Measurements from ENCODE around the gene DNAJB12.
"Not testable (repeated sequence)": the region's sequence is repeated elsewhere in the genome, so short reads cannot be mapped to it uniquely, and the experiment has no call there.

Gene DNAJB12

DNA sequence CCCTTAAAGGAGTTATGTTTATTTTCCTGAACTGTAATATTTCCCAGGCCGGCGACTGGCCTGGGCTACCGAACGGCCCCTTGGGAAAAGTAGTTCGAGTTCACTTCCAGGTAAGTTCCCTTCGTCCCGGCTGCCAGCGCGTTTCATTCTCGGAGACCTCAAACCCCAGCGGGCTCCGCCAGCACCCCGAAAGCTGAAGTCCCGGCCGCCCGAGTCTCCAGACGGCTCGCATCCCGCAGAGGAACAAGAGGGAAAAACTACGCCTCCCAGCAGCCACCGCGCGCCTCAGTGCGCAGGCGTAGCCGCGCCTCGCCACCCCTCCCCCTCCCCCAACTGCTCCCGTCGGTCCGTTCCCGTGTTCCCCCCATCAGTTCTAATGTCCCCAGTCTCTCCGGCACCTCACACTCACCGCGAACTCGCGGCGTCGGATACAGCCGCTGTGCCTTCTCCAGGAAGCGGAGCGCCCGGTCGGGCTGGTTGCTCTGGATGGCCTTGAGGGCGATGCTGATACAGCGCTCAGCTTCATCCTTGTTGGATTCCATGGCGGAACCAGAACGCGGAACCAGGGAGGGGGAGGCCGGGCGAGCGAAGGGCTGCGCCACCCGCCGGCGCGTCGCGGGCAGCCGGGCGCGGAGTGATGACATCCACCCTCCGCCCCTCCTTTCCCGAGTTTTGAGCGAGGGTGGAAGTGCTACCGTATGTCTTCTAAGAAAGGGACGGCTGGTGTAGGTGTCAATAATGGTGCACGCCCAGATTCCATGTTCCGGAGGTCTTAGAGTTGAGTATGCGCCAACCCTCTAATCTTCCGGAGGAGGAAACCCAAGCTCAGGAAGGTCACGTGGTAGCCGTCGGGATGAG, at the start of gene DNAJB12:
TSS of gene DNAJB12 (minus strand) at position 564 of the 858 bp plus-strand sequence. CDS start at position 542, 22 bp downstream.
- peak; percentile 85 for ATAC-seq
- peak; percentile 91 for DNase-seq

DNA sequence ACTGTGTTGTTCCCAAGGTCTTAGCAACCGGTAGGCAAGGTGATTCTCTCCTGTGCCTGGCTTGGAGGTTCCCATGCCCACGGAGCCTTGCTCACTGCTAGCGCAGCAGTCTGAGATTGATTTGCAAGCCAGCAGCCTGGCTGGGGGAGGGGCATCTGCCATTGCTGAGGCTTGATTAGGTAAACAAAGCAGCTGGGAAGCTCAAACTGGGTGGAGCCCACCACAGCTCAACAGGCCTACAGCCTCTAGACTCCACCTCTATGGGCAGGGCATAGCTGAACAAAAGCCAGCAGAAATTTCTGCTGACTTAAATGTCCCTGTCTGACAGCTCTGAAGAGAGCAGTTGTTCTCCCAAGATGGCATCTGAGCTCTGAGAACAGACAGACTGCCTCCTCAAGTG, 40.9 kb upstream of the DNAJB12 start:
- not testable (repeated sequence) for DNase-seq, ATAC-seq

DNA sequence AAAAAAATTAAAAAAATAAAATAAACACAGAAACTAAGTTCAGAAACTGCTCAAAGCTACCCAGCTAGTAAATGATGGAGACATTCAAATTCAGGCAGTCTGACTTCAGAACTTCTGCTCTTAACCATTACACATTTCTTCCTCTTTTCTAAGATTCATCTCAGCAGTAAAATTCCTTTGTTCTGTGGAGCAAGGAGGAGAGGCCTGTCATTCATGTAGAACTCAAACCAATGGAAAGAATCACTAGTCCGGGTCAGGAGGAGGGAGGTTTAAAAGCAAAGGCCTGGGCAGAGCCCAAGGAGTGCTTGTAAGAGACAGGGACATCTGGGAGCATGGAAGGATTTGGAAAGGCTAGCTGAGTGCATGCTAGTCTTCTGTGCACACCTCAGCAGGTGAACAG, 37.9 kb upstream of the DNAJB12 start:
- ATAC-seq: no peak
- no peak for DNase-seq

DNA sequence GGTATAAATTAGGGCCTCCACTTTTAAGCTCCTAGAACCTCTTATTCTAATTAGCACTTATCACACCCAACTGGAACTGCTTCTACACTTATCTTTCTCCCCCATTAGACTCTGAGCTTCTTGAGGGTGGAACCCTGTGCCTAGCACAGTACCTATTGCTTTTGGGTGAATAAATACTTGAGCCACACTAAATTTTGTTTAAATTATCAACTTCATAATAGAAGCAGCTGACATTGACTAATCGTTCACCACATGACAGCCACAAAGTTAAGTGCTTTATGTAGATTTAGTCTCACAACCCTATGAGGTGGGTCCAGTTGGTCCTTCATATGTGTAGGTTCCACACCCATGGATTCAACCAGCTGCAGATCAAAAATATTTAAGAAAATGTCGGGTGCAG, 36.0 kb upstream of the DNAJB12 start:
- no peak for ATAC-seq
- no peak for DNase-seq

DNA sequence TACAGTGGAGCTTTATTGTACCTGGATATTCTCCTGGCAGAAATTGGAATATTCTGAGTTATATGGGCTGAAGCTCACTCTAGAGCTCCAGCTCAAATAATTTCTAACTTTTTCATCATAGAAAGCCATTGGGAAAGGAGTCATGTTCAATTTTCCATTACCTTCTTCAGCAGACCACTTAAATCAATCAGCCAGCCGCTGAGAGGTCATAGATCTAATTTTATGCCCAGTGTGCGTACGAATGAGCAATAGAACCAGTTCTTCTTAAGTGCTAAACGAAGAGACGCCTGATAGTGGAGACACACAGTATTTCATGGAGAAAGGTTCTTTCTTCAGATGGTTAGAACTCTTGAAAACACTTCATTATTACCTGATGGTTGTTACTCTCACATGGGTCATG, 35.0 kb upstream of the DNAJB12 start:
- no peak for ATAC-seq
- DNase-seq: no peak

DNA sequence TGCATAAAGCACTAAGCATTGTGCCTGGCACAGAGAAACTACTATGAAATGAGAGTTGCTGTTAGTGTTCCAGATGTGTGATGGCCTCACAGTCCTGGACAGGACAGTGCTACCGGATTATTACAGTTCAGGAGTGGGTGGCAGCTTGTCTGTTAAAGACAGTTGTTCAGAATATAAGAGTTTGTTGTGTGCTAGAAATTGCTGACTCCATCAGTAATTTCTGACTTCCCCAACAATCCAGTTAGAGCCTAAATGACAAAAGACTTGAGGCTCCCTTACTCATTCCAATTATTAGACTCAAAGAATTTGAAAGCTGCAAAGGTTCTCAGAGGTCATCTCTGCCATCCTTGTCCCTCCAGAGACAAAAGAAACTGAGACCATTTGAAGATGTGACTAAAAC, 34.3 kb upstream of the DNAJB12 start:
- DNase-seq (no peak), ATAC-seq (no peak)

DNA sequence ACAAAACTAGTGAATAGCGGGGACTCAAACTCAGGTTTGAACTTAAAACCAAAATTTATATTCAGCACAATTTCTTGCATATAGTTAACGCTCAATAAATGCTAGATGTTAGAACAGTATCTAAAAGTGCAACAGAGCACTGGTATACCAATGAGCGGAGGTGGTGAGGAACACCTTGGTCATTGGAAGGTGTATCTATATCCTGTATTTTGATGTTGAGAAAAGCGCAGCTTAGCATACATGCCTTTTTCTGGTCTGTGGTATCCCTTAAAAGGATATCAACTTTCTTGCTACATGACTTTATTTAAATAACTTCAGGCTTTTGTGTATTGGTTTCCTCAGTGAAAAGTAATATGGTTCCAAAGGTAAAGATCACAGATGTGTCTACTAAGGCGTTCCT, 33.3 kb upstream of the DNAJB12 start:
- DNase-seq: no peak
- ATAC-seq: no peak

DNA sequence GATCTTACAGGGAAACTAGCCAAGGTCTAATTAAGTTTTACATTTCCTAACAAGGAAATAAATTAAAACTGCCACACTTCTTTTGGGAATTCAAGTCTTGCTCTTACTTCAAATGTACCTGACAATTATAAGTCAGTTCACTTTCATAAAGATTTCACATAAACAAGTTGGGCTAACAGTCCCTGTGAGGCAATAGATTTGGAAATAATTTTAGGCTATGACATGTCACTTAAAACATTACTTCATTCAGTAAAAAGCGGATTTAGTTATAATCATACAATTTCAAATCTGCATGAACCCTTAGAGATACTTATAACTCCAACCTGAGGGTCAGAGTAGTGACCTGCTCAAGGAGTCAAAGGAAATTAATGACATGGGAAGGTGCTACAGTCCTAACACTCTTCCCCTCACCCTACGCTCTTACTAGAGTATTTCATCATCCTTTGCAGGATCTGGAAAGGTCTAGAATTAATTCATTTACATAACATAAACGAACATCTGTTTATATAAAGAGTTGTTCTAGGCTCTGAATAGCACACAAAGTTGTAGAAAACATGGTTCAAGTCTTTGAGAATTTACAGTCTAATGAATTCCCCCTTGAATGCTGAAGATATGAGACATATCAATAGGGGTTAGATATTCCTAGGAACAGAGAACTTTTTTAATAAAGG, 32.3 kb upstream of the DNAJB12 start:
- no peak for ATAC-seq
- DNase-seq: no peak

DNA sequence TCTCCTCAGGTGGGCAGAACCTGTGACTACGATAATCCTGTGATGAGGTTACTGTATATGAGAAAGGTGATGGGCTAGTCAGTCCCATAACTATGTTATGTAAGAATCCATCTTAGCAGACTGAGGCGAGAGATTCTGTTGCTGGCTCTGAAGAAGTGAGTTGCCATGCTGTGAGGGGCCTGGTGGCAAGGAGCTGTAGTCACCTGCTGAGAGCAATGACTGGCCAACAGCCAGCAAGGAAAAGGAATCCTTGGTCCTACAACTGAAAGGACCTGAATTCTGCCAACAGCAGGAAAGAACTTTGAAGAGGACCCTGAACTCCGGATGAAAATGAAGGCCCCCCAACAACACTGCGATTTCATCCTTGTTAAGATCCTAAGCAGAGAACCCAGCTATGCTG, 31.0 kb upstream of the DNAJB12 start:
- no peak for ATAC-seq
- no peak for DNase-seq

DNA sequence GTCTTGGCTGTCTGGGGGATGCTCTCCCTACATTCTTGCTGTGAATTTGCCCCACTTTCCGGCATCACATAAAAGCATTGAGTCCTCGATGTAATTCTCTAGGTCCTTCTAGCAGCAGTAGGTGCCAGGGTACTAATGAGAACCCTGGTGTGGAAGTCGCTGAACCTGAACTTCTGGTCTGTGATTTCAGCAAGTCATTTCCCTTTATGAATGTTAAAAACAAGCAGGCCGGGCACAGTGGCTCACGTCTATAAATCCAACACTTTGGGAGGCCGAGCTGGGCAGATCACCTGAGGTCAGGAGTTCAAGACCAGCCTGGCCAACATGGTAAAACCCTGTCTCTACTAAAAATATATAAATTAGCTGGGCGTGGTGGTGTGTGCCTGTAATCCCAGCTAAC, 30.3 kb upstream of the DNAJB12 start:
- not testable (repeated sequence) for DNase-seq, ATAC-seq

DNA sequence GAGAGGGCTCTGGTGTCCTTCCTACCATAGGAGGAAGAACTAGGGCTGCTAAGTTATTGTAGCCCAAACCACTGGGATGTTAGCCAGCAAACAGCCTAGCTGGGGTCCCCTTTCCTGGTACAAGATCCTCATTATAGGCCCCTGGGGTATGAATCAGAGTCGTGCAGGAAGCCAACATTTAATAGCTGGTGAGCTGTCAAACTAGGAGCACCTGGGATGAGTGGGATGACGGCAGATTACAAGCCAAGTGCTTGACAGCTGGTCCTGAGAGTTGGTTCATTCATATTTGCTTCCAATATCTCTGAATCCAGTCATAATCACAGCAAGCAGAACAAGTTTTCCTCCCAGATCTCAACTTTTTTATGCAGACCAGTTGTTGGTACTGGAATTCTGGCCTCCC, 25.1 kb upstream of the DNAJB12 start:
- DNase-seq: no peak
- ATAC-seq: no peak

DNA sequence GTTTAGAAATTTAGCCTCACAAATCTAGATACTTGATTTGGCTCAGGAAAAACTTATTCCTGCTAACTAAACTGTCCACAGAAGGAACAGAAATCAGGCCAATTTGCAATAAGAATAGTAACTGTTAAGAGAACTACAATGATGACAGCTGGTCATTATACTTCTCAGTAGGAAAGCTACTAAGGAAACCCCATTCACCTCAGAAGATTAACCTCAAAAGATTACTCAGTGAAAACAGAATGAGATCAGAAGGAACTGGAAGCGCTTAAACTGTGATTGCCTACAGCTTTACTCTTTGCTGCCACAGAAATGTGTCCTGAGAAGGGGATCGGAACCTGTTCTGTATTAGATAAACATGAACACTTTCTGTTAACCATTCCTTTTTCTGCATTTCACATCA, 24.3 kb upstream of the DNAJB12 start:
- ATAC-seq (no peak), DNase-seq (no peak)

DNA sequence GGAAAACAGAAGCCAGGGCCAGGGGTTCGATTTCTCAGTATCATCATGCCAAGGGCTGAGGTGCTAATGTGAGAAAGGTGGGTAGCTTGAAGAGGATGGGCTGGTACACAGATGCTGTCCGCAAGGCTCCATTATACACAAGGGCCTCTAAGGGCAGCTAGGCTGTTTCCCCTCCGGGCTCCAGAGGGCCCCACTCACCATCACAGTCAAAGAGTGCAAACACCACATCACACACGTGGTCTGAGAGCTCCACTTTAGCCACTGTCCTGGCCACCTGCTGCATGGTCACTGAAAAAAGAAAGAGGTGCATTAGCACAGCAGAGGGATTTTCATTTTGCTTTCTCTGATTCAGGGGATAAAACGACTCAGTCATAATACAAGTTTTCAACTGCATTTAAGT, 20.9 kb upstream of the DNAJB12 start:
- DNase-seq (no peak), ATAC-seq (no peak)

DNA sequence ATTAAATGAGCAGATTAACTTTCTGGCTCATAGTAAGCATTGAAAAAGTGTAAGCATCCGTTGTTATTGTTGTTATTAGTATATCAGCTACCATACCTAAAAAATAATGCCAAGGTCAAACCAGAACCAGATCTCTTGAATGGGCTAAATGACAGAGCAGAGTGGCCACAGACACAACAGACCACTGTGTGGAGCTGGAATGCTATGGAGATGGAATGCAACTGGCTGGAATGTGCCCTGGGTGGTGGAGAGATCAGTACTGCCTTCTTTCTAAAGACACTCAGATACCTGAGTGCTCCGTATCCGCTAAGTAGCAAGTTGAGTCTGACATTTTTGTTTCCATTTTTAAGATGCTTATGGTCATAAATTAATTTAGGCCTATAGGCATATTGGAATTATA, 20.5 kb upstream of the DNAJB12 start:
- ATAC-seq: no peak
- DNase-seq: no peak

DNA sequence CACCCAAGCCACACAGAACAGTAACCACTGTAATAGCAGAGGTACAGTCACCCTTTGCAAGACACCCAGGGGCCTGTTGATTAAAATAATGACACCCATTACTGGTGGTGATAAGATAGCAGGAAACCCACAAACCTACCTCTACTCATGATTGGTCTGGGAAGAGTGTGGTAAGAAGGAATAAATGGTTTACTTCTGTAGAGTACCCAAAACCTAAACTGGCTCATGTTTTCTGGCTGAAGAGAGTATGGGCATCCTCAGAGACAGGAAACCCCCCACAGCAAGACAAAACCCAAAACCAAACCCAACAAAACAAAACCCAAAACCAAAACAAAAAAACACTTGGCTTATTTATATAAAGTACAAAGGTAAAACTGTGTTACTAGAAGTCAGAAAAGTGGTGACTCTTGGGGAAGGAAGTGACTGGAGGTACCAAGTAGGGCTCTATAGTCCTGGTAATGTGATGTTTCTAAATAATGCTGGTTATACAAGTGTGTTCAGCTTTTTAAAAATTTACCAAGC, 15.5 kb upstream of the DNAJB12 start:
- DNase-seq: no peak
- peak; percentile 83 for ATAC-seq

DNA sequence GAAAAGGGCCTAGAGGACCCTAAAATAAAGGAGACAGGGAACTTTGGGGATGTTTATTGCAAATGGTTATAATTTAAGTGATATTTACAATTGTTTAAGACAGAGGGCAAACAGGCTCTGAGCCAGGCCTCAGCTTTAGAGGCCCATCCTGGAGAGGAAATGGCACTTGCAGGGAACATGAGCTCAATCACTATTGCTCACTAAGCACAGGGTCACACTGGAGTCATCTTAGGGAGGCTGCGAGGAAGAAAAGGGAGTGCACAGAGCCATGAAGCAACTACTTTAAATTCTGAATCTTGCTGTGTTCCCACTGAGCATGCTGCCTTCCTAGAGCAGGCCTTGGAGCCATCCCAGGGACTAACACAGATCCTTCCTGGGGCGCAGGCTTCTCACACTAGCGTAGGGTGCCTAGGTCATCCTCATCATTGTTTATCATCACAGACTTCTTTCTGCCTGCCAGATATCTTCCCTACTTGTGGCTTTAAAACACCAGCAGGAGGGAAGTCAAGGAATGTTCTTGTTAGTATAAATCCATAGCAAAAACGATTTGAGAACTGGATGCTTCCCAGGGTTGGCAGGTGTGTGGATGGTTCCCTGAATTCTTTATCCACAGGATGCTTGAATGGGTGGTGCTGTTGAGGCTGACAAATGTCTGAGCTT, 12.7 kb upstream of the DNAJB12 start:
- ATAC-seq (no peak), DNase-seq (no peak)

DNA sequence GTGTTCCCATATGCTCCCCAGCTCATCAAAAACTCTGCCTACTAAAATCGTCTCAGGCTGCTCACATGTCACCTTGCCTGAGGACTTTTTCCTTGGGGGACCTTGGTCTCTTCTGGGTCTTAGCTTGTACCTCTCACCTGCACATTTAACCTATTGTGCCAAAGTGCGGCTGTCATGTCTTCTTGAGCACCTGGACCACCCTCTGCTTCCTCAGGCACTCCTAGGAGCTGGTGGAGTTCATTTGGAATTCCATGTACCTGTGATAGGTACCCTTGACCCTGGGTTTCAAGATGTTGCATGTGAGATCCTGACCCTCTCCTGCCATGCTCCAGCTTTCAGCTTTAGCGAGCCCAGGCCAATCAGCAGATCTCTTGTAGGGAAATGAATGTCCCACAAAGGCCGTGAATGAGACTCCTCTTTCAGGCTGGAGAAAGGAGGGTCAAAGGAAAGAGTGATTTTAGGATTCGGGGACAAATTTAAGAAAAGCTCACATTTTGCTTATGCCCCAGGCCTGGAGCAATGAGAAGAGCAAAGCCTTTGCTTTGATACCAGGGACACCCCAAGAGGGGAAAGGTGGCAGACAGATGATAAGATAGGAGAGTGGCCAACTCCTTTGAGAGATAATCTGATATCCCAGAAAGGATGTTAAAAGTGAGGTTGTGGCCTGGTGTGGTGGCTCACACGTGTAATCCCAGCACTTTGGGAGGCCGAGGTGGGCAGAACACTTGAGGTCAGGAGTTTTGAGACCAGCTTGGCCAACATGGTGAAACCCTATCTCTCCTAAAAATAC, 10.6 kb upstream of the DNAJB12 start:
- ATAC-seq (no peak), DNase-seq (no peak)

DNA sequence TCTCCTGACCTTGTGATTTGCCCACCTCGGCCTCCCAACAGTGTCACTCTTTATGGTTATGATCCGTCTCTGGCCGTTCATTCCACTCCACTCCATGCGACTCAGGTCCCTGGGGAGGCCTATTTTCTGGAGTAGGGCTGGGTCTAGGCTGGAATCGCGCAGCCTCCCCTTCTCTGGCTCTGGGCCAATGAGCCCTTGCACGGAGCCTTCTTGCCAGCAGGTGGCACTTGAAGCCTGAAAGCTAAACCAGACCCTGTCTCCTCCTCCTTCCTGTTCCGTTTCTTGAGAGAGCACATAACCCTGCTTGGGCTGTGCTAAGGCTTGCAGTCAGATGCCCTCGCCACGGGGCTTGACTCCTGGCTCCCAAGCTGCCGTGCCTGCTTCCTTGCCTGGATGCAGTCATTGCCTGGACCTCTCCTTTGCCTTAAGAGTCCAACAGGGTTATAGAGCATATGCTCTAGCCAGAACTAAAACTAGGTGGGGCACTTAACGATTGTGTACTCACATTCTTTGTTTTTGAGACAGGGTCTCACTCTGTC, 9.6 kb upstream of the DNAJB12 start:
- peak; percentile 95 for ATAC-seq
- DNase-seq: peak; percentile 86

DNA sequence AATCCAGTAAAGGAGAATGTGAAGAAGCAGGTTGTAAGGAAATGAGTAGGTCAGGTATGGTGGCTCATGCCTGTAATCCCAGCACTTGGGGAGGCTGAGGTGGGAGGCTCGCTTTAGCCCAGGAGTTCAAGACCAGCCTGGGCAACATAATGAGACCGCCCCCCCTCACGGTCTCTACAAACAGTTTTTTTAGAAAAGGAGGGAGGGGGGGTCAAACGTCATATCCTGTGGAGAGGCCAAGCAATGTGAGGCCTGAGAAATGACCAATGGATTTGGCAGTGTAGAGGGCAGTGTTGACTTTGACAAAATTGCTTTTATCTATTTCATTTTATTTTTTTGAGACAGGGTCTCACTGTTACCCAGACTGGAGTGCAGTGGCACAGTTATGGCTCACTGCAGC, 2.3 kb upstream of the DNAJB12 start:
- DNase-seq (no peak), ATAC-seq (no peak)

DNA sequence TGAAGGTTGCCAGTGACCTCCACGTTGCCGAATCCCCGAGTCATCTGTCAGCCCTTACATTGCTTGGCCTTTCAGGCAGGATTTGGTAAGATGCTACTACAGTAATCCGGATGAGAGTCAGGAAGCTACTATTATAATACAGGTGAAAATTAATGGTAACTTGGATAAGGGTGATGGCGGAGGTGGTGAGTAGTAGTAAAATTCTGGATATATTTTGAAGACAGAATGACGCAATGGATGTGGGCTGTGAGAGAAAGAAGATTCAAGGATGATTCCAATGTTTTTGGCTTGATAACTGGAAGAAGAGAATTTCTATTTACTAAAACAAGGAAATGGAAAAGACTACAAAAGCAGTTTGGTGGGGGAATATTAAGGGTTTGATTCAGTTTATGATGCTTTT, 1.4 kb upstream of the DNAJB12 start:
- no peak for DNase-seq
- ATAC-seq: no peak

DNA sequence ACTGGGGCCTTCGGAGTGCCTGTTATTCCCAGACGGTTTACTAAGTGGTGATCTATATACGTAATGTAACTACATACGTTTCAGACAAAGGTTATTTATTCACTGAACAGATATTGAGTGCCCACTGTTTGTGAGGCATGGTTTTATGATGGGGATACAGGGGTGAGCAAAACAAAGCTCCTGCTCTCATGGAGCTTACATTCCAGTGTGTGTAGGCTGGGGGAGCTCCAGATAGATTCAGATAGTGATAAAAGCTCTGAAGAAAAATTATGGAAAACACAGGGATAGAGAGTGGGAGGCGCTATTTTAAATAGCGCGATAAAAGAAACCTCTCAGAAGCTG, 466 bp upstream of the DNAJB12 start:
- ATAC-seq: peak; percentile 5

DNA sequence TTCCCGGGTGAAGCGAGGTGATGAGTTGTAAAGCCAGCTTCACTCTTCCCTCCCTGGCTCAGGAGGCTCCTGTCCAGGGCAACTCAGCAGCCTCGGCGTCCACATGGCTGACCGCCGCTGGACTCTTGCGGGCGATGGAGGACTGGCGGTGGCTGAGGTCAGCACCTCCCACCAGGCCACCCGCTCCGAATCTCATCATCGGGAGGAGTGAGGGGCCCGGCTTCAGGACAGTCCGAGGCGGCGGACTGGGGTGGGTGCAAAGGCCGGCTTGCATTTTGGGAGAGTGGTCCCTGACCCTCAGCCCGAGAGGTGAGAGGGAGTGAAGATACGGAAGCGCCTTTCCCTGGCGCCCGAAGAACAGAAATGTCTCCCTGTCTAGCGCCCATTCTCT, 759 bp downstream of the DNAJB12 start:
- DNase-seq (no peak), ATAC-seq (no peak)

More for the DNA sequence above, 466 bp upstream of the DNAJB12 start:
- no peak for DNase-seq
